ENCODE data around the gene OAS3.

GRCh38 chr12:112898380-112898779, 39.9 kb upstream of the OAS3 start:
- TF ChIP-seq FOXM1 (IDR thresholded peaks at IDR 0.05; ENCODE audit: borderline replicate concordance) (no peak), SP1 (IDR thresholded peaks at IDR 0.05) (no peak), SUZ12 (IDR thresholded peaks at IDR 0.05) (no peak), FOXK2 (IDR thresholded peaks at IDR 0.05) (no peak), ZNF384 (IDR thresholded peaks at IDR 0.05) (no peak)

Measured in HEK293T (cell line).